GM18498 (cell line): ENCODE results near the gene UQCC3.
A peak's percentile ranks its signal among the peaks of the same experiment; 100 is the strongest.
"Not testable (repeated sequence)": the region's sequence is repeated elsewhere in the genome, so short reads cannot be mapped to it uniquely, and the experiment has no call there.

ENCODE experiments used
- ATAC-seq: cut with Tn5 transposase; IDR thresholded peaks from one replicate; pipeline ENCODE4 v1.9.1; 2021; ENCODE audit warnings: mild to moderate bottlenecking, moderate library complexity; ENCODE audit not compliant: unreplicated experiment

UQCC3 gene

DNA sequence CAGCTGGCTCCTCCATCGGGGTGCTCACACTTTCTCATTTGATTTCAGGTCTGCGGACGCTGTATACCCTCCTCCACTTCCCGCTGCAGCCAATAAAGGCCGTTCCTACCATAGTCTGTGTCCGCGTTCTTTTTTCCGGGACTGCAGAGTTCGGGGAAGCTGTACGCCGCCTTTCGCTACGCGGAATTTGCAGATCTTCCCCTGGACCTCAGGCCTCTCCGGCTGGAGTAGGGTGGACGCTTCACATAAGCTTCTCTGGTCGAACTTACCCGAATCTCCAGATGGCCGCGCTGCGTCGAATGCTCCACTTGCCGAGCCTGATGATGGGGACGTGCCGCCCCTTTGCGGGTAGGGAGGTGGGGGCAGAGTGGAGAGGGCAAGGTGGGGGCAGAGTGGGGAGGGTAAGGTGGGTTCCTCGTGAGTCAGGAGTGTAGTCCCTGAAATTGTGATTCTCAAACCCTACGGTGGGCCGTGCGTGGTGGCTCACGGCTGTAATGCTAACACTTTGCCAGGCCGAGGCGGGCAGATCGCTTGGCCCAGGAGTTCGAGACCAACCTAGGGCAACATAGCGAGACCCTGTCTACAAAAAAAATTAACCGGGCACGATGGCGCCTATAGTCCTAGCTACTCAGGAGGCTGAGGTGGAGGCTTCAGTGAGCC, 5.7 kb upstream of the UQCC3 start:
- peak; percentile 9 for ATAC-seq

DNA sequence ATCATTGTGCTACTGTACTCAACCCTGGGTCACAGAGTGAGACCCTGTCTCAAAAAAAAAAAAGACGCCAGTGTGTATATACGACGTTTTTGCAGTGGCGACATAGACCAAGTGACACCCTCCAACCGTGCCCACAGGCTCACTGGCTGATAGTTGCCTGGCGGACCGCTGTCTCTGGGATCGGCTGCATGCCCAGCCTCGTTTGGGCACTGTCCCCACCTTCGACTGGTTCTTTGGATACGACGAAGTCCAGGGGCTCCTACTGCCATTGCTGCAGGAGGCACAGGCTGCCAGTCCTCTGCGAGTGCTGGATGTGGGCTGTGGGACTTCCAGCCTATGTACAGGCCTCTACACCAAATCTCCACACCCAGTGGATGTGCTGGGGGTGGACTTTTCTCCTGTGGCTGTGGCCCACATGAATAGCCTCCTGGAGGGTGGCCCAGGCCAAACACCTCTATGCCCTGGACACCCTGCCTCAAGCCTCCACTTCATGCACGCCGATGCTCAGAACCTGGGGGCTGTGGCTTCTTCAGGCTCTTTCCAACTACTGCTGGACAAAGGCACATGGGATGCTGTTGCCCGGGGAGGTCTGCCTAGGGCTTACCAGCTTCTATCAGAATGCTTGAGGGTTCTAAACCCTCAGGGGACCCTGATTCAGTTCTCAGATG, 5.1 kb upstream of the UQCC3 start:
- no peak for ATAC-seq

DNA sequence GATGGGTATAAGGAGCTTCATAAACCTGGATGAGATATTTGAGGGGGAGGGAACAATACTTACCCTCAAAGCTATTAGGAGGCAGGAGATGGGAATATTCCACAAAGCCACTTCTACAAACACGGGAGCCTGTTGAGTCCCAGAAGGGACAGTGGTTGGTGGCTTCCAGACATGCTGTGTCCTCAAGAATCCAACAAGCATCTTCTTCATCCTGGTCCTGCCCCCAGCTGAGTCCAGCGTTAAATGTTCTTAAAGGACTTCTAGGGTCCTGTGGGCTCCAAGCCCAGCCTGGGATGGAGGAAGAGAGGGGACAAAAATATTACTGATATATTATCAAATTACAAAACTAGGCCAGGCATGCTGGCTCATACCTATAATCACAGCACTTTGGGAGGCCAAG, 4.0 kb upstream of the UQCC3 start:
- no peak for ATAC-seq

DNA sequence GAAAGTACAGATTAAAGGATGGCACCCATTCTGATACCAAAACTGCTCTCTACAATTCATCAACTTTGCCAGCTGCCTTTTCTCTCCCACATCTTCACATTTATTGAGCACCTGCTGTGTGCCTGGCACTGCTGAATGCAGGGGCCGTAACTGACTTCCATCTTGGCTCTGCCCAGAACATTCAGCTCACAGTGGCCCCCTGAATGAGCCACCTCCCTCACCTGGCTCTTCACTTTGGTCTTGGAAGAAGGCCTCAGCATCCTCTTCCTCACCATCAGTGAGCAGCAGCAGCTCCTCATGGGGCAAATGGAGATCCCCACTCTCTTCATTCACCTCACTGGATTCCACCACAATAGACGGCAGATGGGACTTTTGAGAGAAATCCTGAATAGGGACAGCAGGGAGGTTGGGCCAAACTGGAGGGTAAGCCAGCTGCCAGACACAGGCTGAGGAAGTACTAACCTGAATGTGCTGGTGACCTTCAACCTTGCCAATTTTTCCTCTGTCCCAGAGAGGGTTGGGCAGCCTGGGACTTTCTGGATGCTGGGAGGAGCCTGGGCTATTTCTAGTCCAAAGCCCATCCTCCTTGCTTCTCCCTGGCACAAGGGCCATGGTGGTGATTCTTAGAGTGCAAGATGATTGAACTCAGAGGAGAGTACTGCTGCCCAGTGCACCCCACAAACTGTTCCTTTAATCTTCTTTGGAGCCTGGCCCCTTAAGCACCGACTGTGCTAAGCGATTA, 1.9 kb upstream of the UQCC3 start:
- no peak for ATAC-seq

DNA sequence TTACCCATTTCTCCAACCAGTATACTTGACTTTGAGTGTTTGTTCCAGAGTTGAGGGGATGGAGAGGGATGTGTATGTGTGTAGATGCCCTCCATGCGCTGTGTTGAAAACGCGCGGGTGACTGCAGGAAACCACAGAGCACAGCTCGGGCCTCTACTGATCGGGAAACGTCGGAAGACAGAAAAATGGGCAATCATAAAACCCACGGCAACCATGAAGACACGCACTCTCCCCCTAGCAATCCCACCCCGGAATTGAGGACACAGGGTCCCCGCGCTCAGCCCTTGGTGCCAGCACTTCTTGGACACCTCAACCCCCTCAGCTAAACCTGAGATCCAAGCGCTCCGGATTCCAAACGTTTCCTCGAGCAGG, 251 bp upstream of the UQCC3 start:
- ATAC-seq, result no peak

DNA sequence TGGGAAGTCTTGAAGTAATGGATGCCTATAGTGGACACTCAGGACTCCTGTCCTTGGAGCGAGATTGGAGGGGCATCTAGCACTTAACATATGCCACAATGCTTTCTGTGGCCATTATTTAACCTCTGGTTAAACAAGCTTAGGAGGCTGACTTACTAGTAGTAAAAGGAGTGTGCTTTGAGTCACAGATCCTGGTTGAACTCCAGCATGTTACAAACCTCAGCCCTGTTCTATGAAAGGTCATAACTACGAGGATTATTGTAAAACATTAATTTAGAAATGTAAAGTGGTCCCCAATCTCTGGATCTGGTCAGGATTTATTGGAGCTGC, 1.7 kb downstream of the UQCC3 start:
- ATAC-seq, result no peak

DNA sequence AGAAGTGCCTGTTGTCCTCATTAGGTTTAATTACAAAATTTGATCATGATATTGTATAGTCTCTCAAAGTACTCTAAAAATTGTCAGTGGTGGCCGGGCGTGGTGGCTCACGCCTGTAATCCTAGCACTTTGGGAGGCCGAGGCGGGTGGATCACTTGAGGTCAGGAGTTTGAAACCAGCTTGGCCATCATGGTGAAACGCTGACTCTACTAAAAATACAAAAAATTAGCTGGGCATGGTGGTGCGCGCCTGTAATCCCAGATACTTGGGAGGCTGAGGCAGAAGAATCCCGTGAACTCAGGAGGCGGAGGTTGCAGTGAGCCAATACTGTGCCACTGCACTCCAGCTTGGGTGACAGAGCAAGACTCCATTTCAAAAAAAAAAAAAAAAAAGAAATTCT, 3.9 kb downstream of the UQCC3 start:
- ATAC-seq, result not testable (repeated sequence)

DNA sequence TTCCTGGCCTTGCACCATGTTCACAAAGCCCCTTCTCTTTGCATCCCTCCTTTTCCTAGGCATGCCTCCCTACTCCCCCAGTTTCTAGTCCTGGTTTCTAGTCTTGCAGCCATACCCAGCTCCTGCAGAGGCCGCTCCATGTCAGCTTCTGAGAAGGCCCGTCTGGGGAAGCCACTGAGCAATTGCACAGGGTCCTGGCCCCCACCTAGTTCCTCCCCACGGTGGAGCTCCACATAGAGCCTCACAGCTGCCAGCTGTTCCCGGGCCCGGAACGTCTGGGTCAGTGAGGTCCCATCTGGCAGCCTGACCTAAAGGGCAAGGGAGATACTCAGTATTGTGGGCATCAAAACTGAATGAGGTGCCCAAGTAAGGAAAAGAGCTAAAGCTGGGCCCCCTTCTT, 5.2 kb downstream of the UQCC3 start:
- ATAC-seq, result no peak

DNA sequence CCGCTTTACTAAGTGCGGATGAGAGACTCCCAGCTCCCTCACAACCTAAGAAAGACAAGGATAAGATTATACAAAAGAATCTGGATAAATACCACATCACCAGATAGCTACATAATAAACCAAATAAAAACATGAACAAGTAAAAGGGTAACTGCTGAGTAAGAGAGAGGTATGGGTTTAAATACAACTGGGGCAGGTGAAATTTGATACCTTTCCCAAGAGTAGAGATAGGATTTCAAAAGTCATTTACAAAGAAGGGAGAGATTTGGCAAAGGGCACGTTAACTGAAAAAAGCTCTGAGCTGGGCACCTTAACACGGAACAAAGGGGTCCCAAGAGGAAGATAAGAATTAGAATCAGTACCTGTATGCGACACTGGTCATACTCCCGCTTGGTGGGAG, 5.7 kb downstream of the UQCC3 start:
- ATAC-seq, result no peak

DNA sequence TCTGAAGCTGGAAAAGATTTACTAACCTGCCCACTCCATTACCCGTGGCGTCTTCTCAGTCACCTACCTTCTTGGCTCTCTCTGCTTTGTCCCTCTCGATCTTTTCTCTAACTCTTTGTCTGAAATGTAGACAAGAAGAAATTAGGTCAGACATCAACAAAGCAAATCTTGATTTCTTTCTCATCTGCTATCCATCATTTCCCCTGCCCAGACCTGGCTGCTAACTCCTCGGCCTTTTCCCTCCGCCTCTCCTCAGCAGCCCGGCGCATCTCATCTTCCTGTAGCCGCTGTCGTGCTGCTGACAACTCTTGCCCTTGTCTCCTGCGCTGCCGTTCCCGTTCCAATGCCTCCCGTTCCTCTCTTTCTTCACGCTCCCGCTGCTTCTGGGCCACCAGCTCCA, 6.2 kb downstream of the UQCC3 start:
- no peak for ATAC-seq

DNA sequence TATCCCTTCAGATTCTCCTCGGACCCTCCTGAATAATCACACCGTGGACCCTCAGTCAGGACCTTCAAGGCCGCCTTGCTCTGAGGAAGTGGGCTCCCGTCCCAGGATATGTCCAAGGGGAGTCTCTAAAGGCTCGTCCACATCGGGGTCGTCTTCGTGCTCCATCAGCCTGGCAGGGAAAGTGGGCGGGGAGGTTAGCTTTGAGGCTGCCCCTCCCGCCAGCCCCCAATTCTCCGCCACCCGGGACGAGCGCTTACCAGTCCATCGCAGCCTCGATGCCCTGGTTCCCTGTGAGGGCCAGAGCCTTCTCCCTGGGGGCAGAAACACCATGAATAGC, 6.9 kb downstream of the UQCC3 start:
- ATAC-seq, result no peak

DNA sequence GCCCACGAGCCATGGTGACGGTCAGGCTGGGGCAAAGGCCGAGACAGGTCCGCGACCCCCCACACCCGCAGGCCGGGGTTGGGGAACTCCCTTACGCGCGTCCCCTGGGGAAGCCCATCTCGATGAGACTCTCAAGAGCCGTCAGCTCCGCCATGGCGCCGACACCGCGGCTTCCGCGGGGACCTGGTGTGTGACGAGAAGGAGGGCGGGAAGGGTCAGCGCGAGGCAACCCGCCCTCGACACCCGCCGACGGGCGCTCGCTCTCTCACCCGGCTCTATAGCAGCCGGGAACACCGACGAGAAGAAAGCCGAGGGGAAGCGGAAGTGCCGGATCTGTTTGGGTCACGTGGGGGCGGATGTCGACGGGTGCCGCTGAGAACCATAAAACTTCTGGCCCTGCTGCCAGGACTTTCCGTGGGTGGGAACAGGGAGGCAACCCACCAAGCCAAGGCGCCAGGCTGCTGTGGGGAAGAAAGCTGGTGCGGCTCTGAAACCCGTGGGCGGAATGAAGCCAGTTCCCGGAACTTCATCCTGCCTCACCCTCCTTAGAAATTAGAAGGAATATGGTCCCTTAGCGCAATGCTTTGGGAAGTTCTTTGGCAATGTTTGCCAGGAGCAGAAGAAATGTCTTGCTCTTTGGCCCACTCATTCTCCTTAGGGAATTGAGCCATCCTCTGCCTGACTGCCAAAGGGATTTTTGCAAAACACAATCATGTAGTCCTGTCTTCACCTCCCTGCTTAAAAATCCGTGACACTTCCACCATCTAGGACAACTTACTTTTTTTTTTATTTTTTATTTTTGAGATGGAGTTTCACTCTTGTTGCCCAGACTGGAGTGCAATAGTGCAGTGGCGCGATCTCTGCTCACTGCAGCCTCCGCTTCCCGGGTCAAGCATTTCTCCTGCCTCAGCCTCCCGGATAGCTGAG, 7.6 kb downstream of the UQCC3 start, which contains the start of gene UBXN1:
UBXN1 (minus strand) TSS at position 304 of the 927 bp plus-strand sequence; CDS start at position 154, 150 bp downstream.
- peak; percentile 73 for ATAC-seq

DNA sequence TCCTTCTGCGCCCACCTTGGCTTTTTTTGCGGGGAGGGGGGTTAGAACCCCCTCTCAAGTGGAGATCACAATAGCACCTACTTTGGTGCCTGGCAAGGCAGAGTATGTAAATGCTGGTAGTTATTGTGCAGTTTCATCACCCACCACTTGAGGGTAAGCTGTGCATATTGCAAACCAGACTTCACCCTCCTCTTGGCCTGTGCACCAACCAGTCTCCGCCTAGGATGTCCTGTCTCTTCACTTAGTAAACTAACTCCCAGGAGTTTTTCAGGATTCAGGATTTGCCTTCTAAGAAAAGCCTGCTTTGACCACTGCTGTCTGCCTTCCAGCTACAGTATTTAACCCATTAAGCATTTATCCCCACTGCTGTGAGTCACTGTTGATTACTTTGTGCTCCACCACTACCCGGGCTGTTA, 9.4 kb downstream of the UQCC3 start:
- peak; percentile 64 for ATAC-seq

DNA sequence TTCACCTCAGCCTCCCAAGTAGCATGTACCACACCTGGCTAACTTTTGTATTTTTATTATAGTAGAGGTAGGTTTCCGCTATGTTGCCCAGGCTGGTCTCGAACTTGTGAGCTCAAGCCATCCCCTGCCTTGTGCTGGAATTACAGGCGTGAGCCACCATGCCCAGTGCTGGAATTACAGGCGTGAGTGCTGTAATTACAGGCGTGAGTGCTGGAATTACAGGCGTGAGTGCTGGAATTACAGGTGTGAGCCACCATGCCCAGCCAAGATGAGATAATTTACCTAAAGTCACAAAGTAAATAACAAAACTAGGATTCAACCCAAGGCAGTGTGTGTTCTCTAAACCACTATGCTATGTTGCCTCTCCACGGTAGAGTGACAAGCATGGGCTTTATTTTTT, 11.0 kb downstream of the UQCC3 start:
- ATAC-seq, result no peak

DNA sequence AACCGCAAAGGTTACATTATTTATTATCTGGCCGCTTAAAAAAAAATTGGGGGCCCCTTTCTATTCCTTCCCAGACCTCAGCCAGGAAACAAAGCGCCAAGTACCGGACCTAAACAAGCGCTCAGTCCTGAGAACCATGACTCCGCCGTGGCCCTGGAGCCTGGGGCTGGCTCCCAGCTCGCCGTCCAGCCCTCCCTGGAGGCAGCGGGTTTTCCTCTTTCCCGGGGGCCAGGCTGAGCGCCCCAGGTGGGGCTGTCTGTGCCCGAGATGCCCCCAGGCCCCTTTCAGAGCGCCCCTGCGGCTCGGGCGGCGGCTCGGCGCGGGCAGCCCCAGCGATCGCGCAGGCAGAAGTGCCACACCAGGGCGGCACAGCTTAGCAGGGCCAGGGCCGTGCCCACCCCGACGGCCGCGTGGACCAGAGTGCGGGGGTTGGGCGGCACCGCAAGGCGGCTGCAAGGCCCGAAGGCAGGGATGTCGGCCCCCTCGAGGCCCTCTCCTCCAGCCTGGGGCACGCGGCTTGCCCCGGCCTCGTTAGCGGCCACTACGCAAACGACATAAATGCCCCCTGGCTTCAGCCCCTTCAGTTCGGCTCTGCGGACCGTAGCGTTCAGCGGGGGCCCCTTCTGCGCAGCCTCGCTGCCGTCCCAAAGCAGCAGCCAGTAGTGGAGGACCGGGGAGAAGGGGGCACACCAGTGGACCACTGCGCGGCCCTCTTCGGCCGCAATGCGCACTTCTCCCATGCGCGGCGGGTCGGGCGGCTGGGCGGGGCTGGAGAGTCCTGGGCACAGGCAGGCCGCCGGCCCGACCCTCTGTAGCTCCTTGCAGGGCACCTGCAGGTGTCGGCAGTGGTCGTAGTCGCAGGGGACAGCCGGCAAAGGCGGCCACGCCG, 16.3 kb downstream of the UQCC3 start:
- ATAC-seq, result no peak

DNA sequence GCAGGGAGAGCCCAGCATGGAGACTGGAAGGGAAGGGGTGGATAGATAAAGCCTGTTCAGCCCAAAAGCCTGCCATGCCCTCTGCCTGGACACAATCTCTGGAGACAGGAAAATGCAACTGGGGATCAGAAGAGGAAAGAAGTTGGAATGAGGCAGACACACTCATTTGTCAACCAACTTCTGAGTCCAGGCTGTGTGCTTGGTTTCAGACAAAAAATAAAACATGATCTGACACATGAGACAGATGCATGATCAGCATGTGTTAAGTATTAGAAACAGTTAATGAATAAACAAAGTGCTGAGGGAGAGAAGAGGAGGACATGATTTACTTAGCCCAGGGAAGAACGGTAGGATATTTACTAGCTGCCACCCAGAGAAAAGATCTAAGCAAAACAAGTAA, 17.0 kb downstream of the UQCC3 start:
- no peak for ATAC-seq

DNA sequence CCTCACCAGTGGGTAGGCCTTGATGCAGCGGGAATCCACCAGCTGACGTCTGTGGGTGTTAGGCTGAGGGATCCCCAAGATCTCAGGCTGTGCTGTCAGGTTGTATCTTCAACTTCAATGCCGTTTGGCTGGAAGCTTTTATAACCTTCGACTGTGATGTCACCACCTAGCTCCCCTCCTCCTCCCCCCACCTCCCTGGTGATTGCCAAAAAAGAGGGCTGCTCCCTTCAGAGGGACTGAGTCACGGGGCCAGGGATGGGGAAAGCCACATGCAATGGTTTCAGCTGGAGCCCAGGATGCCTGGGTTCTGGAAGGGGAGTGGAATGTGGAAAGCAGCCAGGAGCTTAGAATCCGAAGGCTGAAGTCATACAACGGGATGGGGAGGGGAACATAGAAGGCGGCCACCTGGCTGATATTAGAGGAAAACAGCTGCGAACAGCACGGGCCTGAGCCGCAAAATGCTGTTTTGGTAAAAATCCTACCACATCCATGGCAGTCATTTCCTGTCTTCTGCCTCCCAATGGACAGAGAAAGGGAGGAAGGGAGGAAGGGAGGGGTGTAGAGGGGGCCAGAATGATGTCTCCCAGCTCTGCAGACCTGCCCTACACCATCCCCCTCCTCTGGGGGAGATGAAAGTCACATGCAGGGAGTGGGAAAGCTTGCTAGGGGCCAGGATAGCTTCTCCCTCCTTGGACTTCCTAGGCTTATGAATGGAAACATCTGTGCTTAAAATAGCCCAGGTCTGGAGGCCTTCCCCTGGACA, 18.1 kb downstream of the UQCC3 start, which contains the start of gene LRRN4CL:
LRRN4CL (minus strand) TSS at position 110 of the 763 bp plus-strand sequence. CDS start 1,022 bp downstream, outside the sequence.
- ATAC-seq, result no peak

DNA sequence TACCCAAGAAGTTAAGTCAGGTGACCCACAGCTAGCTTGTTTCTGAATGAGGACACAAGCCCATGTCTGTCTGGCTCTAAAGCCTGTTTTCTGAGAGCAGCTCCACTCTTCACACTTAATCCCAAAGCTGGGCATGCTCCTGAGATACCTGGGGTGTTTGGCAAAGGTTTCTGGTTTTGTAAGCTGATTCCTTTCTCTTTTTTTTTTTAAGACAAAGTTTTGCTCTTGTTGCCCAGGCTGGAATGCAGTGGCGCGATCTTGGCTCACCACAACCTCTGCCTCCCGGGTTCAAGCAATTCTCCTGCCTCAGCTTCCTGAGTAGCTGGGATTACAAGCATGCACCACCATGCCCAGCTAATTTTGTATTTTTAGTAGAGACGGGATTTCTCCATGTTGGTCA, 22.2 kb downstream of the UQCC3 start:
- not testable (repeated sequence) for ATAC-seq

DNA sequence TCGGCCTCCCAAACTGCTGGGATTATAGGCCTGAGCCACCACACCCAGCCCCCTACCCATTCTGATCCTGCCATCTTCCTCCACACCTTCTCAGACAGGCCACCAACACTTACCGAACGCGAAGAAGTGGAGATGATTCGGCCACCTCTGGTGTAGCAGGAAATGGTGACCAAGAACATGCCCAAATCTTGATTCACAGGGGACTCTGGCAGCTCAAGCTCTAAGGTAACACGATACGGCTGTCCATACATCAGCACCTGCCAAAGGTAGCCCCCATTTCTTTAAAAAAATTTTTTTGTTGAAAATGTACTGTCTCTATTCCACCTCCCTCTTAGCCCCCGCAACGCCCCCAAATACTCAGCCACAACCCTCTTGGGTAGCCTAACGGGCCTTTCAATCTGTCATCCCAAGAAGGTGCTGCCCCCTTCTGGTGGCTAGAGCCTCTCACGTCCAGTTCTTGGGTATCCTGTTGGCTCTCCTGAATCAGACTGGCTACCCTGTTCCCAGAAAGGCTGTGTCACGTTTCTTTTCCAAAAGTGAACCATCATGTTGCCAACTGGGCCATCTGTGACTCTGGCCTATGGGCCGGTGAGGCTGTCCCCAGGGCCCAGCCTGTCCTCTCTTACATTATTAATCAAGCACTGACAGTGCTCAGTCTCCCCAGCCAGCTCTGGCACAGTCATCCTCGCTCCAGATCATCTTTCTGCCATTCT, 23.1 kb downstream of the UQCC3 start:
- no peak for ATAC-seq
